UCSD-AML1 (cell line): ENCODE results near the gene GPRC6A.
"Not testable (repeated sequence)": the region's sequence is repeated elsewhere in the genome, so short reads cannot be mapped to it uniquely, and the experiment has no call there.

Experiments
- DNase-seq: peaks from one replicate; lab custom pipeline; 2025; ENCODE audit not compliant: unreplicated experiment; lab: John Stamatoyannopoulos, UW

The GPRC6A gene, protein sequence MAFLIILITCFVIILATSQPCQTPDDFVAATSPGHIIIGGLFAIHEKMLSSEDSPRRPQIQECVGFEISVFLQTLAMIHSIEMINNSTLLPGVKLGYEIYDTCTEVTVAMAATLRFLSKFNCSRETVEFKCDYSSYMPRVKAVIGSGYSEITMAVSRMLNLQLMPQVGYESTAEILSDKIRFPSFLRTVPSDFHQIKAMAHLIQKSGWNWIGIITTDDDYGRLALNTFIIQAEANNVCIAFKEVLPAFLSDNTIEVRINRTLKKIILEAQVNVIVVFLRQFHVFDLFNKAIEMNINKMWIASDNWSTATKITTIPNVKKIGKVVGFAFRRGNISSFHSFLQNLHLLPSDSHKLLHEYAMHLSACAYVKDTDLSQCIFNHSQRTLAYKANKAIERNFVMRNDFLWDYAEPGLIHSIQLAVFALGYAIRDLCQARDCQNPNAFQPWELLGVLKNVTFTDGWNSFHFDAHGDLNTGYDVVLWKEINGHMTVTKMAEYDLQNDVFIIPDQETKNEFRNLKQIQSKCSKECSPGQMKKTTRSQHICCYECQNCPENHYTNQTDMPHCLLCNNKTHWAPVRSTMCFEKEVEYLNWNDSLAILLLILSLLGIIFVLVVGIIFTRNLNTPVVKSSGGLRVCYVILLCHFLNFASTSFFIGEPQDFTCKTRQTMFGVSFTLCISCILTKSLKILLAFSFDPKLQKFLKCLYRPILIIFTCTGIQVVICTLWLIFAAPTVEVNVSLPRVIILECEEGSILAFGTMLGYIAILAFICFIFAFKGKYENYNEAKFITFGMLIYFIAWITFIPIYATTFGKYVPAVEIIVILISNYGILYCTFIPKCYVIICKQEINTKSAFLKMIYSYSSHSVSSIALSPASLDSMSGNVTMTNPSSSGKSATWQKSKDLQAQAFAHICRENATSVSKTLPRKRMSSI

GRCh38 chr6:116828983-116829382, at the start of gene GPRC6A:
Gene GPRC6A (minus strand): TSS chr6:116829083. CDS start chr6:116829013, 70 bp downstream.
- DNase-seq = no peak

DNA sequence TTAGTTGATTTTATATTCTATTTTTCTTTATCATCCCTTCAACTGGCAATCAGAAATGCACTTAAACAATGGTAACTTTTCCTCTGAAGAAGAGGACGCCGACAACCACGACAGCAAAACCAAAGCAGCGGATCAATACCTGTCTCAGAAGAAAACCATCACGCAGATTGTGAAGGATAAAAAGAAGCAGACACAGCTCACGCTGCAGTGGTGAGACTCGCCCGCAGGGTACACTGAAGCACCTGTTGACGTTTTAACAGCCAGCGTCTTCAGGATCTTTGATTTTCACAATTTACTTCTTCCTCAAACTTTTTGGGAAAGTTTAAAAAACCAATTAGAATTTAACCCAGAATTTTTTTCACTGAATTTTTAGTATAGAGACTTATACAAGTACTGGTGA, 48.9 kb upstream of the GPRC6A start:
- no peak for DNase-seq

DNA sequence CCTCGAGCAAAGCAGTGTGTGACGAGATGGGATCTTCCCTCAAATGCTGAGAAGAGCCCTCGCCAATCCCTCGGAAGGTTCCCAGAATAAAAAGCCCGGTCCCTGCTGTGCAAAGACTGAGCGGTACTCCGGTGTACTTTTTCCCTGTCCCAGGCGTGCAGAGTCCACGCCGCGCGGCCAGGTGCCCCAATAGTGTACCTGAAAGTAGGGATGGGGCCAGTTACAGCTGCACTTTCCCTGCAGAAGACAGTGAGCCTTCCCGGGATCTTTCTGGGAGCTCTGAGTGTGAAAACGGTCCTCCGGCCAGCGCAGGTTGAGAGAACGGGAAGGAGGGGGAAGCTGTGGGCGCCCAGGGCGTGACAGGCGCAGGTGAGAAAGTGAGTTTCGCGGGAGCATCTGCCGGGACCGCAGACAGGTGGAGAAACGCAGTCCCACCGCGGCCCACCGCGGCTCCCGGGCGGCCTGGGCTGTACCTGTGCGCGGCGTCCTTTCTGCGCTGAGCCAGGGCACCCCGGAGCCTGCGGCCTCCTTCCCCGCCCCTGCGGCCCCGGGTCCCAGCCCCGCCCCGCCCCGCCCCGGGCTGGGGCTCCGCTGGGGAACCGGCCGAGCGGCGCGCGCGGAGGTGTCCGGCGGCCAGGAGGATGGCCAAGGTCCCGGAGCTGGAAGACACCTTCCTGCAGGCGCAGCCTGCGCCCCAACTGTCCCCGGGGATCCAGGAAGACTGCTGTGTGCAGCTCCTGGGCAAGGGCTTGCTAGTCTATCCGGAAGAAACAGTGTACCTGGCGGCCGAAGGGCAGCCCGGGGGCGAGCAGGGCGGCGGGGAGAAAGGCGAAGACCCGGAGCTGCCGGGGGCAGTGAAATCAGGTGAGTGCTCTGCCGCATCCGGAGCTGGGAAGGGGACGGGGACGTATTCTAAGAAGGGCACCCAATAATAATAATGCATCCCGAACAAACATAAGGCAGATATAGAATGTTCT, 48.0 kb upstream of the GPRC6A start, which contains the start of gene RFX6:
Gene RFX6 (plus strand): TSS at position 608 of the 977 bp plus-strand sequence. CDS start 34 bp downstream, at position 642.
- DNase-seq = no peak

- no peak for DNase-seq
These were observed 47.2 kb upstream of the GPRC6A start for GRCh38 chr6:116876107-116876506.

- no peak for DNase-seq
These were observed 43.9 kb upstream of the GPRC6A start for GRCh38 chr6:116872771-116873170.

- no peak for DNase-seq
These were observed 37.5 kb upstream of the GPRC6A start for GRCh38 chr6:116866281-116866871.

GRCh38 chr6:116859264-116859663, 30.4 kb upstream of the GPRC6A start:
- DNase-seq = no peak

DNA sequence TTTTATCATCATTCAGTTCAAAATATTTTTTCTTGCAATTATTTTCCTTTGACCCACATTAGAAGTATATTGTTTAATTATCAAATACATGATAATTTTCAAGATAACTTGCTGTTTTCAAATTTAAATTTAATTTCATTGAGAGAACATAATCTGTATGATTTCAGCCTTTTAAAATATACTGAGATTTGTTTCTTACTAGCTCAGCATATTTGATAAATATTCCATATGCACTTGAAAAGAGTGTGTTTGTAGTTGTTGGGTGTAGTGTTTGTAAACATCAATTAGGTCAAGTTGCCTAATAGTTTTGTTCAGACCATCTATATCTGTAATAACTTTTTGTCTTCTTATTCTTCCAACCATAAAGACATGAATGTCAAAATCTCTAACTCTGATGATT, 29.2 kb upstream of the GPRC6A start:
- DNase-seq = no peak

DNA sequence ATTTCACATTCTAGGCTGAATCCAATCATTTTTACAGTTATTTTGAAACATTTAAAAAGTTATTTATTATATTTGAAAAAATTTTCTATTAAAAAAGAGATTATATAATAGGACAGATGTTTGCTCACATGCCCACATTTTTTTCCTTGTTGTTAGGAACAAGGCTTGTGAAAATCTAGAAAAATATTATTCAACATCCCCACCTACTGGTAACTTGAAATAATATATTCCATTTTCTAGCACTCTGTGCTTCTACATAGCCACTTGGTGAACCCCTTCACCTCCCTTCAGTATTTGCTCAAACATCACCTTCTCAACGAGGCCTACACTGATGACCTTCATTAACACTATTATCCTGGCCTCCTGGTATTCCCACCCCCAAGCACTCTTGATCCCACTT, 18.3 kb upstream of the GPRC6A start:
- DNase-seq = no peak

DNA sequence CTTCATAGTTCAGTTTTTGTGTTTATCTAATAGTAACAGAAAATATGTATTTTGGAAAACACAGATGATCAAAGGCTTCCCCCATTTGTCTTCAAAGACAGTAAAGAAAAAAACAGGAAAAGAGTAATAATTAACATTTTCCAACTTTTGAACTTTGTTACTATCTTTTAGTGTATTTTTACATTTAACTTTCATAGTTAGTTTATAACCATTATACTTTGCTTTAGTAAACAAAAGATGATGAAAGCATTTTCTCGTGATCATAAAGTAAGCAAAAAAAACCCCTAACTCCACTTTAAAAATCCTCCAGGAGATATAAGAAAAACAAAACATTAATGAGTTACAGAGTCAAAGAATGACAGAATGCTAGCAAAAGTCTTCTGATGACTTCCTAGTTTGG, 13.6 kb upstream of the GPRC6A start:
- DNase-seq = no peak

DNA sequence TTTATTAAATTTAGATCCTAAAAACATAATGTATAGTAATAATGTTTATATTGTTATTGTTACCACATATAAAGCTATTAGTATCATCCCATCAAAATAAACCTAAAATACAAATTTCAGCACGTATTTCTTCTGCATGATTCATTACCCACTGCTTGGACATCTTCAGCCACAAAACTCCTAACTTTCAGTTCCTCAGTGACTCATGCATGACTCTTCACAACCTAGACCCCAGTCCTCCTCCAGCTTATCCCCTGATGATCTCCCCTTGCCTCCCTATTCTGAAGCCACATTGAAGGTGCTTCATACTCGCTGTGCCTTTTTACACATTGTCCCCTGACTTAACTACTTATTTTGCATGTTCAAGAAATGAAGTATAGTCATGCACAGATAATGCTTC, 11.2 kb upstream of the GPRC6A start:
- no peak for DNase-seq

- no peak for DNase-seq
These were observed 7.9 kb upstream of the GPRC6A start for GRCh38 chr6:116836606-116837342.

DNA sequence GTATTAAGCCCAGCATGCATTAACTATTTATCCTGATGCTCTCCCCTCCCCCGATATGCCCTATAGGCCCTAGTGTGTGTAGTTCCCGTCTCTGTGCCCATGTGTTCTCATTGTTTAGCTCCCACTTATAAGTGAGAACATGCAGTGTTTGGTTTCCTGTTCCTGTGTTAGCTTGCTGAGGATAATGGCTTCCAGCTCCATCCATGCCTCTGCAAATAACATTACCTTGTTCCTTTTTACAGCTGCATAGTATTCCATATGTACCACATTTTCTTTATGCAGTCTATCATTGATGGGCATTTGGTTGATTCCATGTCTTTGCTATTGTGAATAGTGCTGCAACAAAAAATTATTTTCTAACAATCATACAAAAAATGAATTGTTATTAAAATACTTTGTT, 5.6 kb upstream of the GPRC6A start:
- not testable (repeated sequence) for DNase-seq

- no peak for DNase-seq
These were observed 1.2 kb downstream of the GPRC6A start for GRCh38 chr6:116827561-116828240.

- DNase-seq = not testable (repeated sequence)
These were observed 12.5 kb downstream of the GPRC6A start for GRCh38 chr6:116816336-116816735.

- no peak for DNase-seq
These were observed 16.7 kb downstream of the GPRC6A start for GRCh38 chr6:116812051-116812650.

DNA sequence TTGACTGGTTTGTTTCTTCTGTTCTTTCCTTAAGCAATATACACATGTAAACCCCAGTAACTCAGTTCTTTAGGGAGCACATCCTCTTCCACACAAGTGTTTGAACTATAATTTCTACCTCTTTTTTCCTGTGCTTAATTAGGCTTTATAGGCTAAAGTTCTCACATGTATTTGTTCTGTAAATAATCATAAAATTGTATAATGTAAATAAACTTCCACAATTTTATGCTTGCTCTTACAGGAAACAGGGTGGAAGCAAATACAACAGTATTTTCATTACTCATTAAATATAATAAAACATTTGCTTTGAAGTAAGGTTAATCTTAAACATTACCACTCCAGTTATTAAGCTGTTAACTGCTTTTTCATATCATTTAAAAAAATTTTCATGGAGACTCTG, 26.9 kb downstream of the GPRC6A start:
- DNase-seq = no peak

- no peak for DNase-seq
These were observed 28.9 kb downstream of the GPRC6A start for GRCh38 chr6:116799945-116800344.

DNA sequence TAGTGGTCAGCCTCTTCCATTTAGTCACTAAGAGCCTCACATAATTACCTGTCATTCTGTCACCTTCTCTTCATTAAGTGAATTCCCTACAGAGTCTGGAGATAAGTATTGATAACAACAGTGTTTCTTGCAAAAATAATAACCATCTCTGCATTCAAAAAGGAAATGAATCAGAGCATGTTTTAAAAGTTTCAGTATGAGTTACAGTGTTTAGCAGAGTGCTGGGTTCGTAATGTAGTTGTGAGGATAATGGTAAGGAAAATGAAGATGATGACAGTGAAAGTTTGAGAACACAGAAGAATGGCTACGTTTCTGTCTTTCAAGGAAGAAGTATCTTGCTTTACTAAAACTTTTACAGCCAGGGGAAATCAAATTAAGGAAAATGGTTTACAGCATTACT, 31.3 kb downstream of the GPRC6A start:
- DNase-seq = no peak
